Fibroblast of peridontal ligament (primary cell): ENCODE data around the gene OGA.
"Not testable (repeated sequence)": the region's sequence is repeated elsewhere in the genome, so short reads cannot be mapped to it uniquely, and the experiment has no call there.

Source experiments
- DNase-seq: peaks from one replicate; pipeline ENCODE4 v3.0.0-alpha.2; 2010; ENCODE audit errors: extremely low read depth

Gene OGA

GRCh38 chr10:101803511-101803910 lies 14.7 kb downstream of the OGA start:
- no peak for DNase-seq

- no peak for DNase-seq
Observed at GRCh38 chr10:101797403-101798059, 20.7 kb downstream of the OGA start.

- no peak for DNase-seq
Observed at GRCh38 chr10:101793526-101793925, 24.7 kb downstream of the OGA start.

GRCh38 chr10:101789686-101790085 lies 28.6 kb downstream of the OGA start:
- no peak for DNase-seq

- not testable (repeated sequence) for DNase-seq
Observed at GRCh38 chr10:101789231-101789630, 29.0 kb downstream of the OGA start.

GRCh38 chr10:101785801-101786200 lies 32.4 kb downstream of the OGA start:
- DNase-seq, result no peak

- no peak for DNase-seq
Observed at GRCh38 chr10:101784558-101784957, 33.7 kb downstream of the OGA start.

GRCh38 chr10:101783736-101784118 lies 34.5 kb downstream of the OGA start:
- DNase-seq, result no peak

- DNase-seq, result peak; percentile 66
Observed at GRCh38 chr10:101782811-101783735, 35.2 kb downstream of the OGA start, which contains the start of gene NPM3. NPM3 (minus strand) TSS chr10:101783446; CDS start chr10:101783390, 56 bp downstream.

GRCh38 chr10:101781984-101782810 lies 36.0 kb downstream of the OGA start:
- DNase-seq, result no peak

GRCh38 chr10:101781655-101781983 lies 36.6 kb downstream of the OGA start:
- no peak for DNase-seq

GRCh38 chr10:101780818-101781654 lies 37.2 kb downstream of the OGA start:
- DNase-seq, result peak; percentile 52

GRCh38 chr10:101780187-101780817 lies 37.9 kb downstream of the OGA start:
- DNase-seq, result no peak

GRCh38 chr10:101779544-101780186 lies 38.6 kb downstream of the OGA start:
- DNase-seq, result peak; percentile 48

GRCh38 chr10:101778781-101779543 lies 39.3 kb downstream of the OGA start:
- DNase-seq, result no peak

GRCh38 chr10:101778151-101778780 lies 40.0 kb downstream of the OGA start:
- DNase-seq, result no peak

- DNase-seq, result no peak
Observed at GRCh38 chr10:101777619-101778145, 40.6 kb downstream of the OGA start.

GRCh38 chr10:101776161-101776817 lies 42.0 kb downstream of the OGA start:
- DNase-seq, result no peak
